Esophagus muscularis mucosa (tissue), 4 donors: ENCODE data around the gene SHROOM4. TPM values are rescaled to one million over a fixed set of nuclear protein-coding genes. Genes with fewer than 3 reads are reported as not detected.

ENCODE experiments used
- DNase-seq: peaks from one replicate; pipeline ENCODE4 v3.0.0-alpha.2; 2017; ENCODE audit errors: extremely low spot score
- H3K27ac ChIP-seq, 4 donors: fragments of 200-600 bp; sonication (generic); replicated peaks in 1 of 4; 1 replicate in 3 of 4; 2 replicates in 1 of 4; pipeline ENCODE4 v1.5.1; 2016 to 2019; ENCODE audit warnings: mild to moderate bottlenecking in 1 of 4
- H3K27me3 ChIP-seq, 4 donors: fragments of 200-600 bp; sonication (generic); one replicate each; pipeline versions ENCODE4 v1.5.1 to v1.6.0; 2016 to 2019
- H3K36me3 ChIP-seq, 4 donors: fragments of 200-600 bp; sonication (generic); one replicate each; pipeline ENCODE4 v1.5.1; 2016 to 2019
- H3K4me1 ChIP-seq, 4 donors: fragments of 200-600 bp; sonication (generic); one replicate each; pipeline ENCODE4 v1.5.1; 2016 to 2019
- H3K4me3 ChIP-seq, 4 donors: fragments of 200-600 bp; sonication (generic); 1 replicate in 2 of 4; 2 replicates in 2 of 4; pipeline ENCODE4 v1.5.1; 2016 to 2019; ENCODE audit warnings: mild to moderate bottlenecking in 4 of 4, moderate library complexity in 1 of 4
- H3K9me3 ChIP-seq, 4 donors: fragments of 200-600 bp; sonication (generic); 1 replicate in 3 of 4; 2 replicates in 1 of 4; pipeline ENCODE4 v1.5.1; 2016 to 2019
- EP300 ChIP-seq: sonication (generic); formaldehyde crosslinking; IDR thresholded peaks from one replicate; pipeline ENCODE4 v1.6.1; 2017; ENCODE audit warnings: antibody characterized with exemption
- POLR2A ChIP-seq: fragments of 450-650 bp; IDR thresholded peaks from one replicate; pipeline ENCODE4 v1.6.1; 2017; ENCODE audit warnings: antibody characterized with exemption, moderate library complexity, mild to moderate bottlenecking, low read depth
- POLR2AphosphoS5 ChIP-seq, 2 donors: sonication (generic); formaldehyde crosslinking; IDR thresholded peaks; one replicate each; pipeline ENCODE4 v1.6.1; 2017; ENCODE audit warnings: antibody characterized with exemption in 2 of 2
- WGBS: methylation state at CpG from one replicate; pipeline ENCODE4 v1.1.5; 2018; 5-methylcytosine and 5-hydroxymethylcytosine counted together
- intact Hi-C: fragments of 100-400 bp; cut with DNase I; formaldehyde crosslinking; loops from one replicate; pipeline ENCODE4 v1.15.1; 2023
- total RNA-seq, 4 donors: library from RNA; depleted of rRNA; stranded (reverse); fragments of >200 nt; gene quantifications; one replicate each; pipeline versions ENCODE4 v1.1.0 to v1.2.1, GENCODE V29; 2016
- TF ChIP-seq, protein P1 (sequence below), 3 experiments: fragments of 200-600 bp in 2 of 3; fragments of 450-650 bp in 1 of 3; sonication (generic) in 2 of 3; IDR thresholded peaks; one replicate each; pipeline ENCODE4 v1.5.1; 2017 to 2019; ENCODE audit warnings: antibody characterized with exemption in 3 of 3, mild to moderate bottlenecking in 2 of 3, moderate library complexity in 1 of 3

Gene SHROOM4, protein sequence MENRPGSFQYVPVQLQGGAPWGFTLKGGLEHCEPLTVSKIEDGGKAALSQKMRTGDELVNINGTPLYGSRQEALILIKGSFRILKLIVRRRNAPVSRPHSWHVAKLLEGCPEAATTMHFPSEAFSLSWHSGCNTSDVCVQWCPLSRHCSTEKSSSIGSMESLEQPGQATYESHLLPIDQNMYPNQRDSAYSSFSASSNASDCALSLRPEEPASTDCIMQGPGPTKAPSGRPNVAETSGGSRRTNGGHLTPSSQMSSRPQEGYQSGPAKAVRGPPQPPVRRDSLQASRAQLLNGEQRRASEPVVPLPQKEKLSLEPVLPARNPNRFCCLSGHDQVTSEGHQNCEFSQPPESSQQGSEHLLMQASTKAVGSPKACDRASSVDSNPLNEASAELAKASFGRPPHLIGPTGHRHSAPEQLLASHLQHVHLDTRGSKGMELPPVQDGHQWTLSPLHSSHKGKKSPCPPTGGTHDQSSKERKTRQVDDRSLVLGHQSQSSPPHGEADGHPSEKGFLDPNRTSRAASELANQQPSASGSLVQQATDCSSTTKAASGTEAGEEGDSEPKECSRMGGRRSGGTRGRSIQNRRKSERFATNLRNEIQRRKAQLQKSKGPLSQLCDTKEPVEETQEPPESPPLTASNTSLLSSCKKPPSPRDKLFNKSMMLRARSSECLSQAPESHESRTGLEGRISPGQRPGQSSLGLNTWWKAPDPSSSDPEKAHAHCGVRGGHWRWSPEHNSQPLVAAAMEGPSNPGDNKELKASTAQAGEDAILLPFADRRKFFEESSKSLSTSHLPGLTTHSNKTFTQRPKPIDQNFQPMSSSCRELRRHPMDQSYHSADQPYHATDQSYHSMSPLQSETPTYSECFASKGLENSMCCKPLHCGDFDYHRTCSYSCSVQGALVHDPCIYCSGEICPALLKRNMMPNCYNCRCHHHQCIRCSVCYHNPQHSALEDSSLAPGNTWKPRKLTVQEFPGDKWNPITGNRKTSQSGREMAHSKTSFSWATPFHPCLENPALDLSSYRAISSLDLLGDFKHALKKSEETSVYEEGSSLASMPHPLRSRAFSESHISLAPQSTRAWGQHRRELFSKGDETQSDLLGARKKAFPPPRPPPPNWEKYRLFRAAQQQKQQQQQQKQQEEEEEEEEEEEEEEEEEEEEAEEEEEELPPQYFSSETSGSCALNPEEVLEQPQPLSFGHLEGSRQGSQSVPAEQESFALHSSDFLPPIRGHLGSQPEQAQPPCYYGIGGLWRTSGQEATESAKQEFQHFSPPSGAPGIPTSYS (N-terminal part only)
- total RNA-seq = 10 to 100 TPM in 3 of 4 donors, 1 to 10 TPM in 1; 5.4 to 12.4 (median 11.4) TPM

DNA sequence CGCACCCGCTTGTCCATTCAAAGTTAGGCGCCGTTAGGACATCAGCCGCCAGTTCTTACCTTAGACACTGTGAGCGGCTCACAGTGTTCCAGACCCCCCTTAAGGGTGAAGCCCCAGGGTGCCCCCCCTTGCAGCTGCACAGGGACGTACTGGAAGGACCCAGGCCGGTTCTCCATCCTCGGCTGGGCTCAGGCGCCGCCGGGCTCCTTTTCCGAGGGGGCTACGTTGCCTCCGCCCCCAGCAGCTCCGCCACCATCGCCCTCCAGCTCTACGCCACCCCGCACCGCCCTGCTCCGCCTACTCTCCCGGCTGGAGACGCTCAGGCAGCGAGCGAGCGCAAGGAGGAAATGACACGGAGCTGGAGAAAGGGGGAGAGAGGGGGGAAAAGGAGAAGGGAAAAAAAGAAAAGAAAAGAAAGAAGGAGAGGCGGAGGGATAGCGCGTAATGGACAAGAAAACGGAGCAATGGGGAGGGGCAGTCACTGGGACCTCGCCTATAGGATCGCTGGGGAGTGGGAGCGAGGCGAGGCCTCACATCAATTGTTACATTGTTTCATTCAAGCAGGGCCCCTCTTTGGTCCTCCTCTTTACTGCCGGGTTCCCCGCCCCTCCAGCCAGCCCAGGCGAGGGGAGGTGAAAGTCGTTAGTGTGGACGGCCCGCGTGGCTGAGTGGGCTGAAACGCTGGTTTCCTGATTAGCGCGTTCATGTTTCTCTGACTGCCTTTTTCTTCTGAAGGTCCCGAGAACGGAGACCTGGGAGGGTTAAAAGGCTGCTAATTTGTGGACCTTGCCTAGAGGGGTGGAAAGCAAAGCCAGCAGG, at the start of gene SHROOM4:
TSS of gene SHROOM4 (minus strand) at position 352 of the 819 bp plus-strand sequence. CDS start at position 176, 176 bp downstream.
- peak within 1 kb of the TSS; percentile 63 to 76 (median 65) for H3K27ac ChIP-seq
- intact Hi-C loops = loop anchor here (10.0 kb wide), 1 partner anchor 69 kb away; no protein-coding TSS in a partner anchor
- H3K4me3 ChIP-seq = peak within 1 kb of the TSS; percentile 57 to 68 (median 58)
- peaks cover 0 to 6% (median 3%) of the 10 kb centered on the region in 4 donors for H3K4me1 ChIP-seq
- peak; percentile 20 to 59 for TF ChIP-seq POLR2AphosphoS5 (IDR thresholded peaks at IDR 0.05)
- no peak for TF ChIP-seq POLR2A
- TF ChIP-seq, protein P1, sequence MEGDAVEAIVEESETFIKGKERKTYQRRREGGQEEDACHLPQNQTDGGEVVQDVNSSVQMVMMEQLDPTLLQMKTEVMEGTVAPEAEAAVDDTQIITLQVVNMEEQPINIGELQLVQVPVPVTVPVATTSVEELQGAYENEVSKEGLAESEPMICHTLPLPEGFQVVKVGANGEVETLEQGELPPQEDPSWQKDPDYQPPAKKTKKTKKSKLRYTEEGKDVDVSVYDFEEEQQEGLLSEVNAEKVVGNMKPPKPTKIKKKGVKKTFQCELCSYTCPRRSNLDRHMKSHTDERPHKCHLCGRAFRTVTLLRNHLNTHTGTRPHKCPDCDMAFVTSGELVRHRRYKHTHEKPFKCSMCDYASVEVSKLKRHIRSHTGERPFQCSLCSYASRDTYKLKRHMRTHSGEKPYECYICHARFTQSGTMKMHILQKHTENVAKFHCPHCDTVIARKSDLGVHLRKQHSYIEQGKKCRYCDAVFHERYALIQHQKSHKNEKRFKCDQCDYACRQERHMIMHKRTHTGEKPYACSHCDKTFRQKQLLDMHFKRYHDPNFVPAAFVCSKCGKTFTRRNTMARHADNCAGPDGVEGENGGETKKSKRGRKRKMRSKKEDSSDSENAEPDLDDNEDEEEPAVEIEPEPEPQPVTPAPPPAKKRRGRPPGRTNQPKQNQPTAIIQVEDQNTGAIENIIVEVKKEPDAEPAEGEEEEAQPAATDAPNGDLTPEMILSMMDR (IDR thresholded peaks at IDR 0.05) = no peak
- TF ChIP-seq EP300 = no peak
- H3K36me3 ChIP-seq = no peaks in the 10 kb centered on the region
- WGBS = 32% methylated on average over 32 of the region's 47 CpGs
- H3K27me3 ChIP-seq = no peaks in the 10 kb centered on the region
- DNase-seq = no peak
- H3K9me3 ChIP-seq = no peaks in the 10 kb centered on the region

DNA sequence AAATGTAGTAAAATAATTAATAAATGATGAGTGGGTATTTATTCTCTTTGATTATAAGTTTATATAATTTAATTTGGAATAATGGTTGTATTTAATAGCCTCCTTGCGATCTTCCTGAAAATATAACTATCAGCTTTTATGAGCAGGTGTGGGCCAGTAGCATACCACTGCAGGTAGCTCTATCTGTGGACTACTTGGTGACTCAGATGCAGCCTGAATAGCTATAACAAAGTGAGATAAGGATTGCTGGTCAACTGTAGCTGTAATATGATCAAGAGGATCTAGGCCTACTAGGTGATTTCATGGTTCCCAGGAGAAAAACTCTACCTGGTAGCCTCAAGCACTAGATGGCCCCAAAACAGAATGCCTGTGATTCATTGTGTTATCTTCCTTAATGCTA, 49.5 kb upstream of the SHROOM4 start:
- intact Hi-C loops = no loop called here
- no peaks in the 10 kb centered on the region for H3K36me3 ChIP-seq
- no peak overlapping the region for H3K27ac ChIP-seq
- TF ChIP-seq, protein P1 (IDR thresholded peaks at IDR 0.05) = no peak
- TF ChIP-seq POLR2AphosphoS5 (IDR thresholded peaks at IDR 0.05) = no peak
- no peak for TF ChIP-seq POLR2A
- no peak for TF ChIP-seq EP300
- H3K4me1 ChIP-seq = no peaks in the 10 kb centered on the region
- H3K9me3 ChIP-seq = no peaks in the 10 kb centered on the region
- H3K4me3 ChIP-seq = no peak overlapping the region
- DNase-seq = no peak
- 97% methylated on average over 1 of the region's 1 CpG for WGBS
- H3K27me3 ChIP-seq = no peaks in the 10 kb centered on the region

DNA sequence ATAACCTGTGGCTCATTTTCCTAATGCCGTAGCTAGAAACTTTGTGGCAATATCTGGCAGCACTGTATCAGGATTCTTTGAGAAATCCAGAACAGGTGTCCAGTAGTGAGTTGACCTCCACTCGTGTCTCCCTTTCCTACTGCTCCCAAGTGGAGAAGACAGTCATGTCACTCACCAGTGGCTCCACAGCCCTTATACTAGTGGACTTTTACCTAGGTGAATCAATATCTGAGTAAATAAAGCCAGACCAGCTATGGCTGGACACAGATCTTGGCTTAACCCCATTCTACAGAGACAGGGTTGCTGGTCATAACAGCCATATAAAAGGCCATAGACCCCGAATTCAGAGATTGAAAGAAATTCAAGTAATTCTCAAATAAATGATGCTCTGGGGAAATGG, 46.5 kb upstream of the SHROOM4 start:
- no peaks in the 10 kb centered on the region for H3K27me3 ChIP-seq
- no peak overlapping the region for H3K27ac ChIP-seq
- no peak for DNase-seq
- 76% methylated on average over 3 of the region's 3 CpGs for WGBS
- no peak for TF ChIP-seq POLR2A
- TF ChIP-seq, protein P1 (IDR thresholded peaks at IDR 0.05) = no peak
- TF ChIP-seq EP300 = no peak
- no peak for TF ChIP-seq POLR2AphosphoS5 (IDR thresholded peaks at IDR 0.05)
- H3K4me3 ChIP-seq = no peak overlapping the region
- no peaks in the 10 kb centered on the region for H3K9me3 ChIP-seq
- H3K4me1 ChIP-seq = no peaks in the 10 kb centered on the region
- intact Hi-C loops = no loop called here
- no peaks in the 10 kb centered on the region for H3K36me3 ChIP-seq

DNA sequence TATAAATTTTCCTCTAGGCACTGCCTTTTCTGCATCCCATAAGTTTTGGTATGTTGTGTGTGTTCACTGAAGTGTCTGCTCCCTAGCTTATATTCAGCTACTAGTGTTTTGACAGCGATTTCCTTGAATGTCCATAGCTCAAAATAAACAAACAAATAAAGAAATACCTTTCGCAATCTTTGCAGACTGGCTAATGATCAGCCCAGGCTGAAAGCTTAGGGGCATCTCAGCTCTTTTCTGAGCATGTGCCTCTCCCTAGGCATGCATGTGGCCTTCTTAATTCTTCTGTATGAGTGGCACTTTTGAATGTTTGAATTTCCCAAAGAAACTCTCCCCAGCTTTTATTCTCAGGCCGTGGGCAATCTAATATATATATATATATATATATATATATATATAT, 44.6 kb upstream of the SHROOM4 start:
- H3K27ac ChIP-seq = no peak overlapping the region
- H3K4me3 ChIP-seq = no peak overlapping the region
- no peaks in the 10 kb centered on the region for H3K9me3 ChIP-seq
- no peaks in the 10 kb centered on the region for H3K4me1 ChIP-seq
- intact Hi-C loops = no loop called here
- H3K36me3 ChIP-seq = no peaks in the 10 kb centered on the region
- TF ChIP-seq POLR2A = no peak
- TF ChIP-seq, protein P1 (IDR thresholded peaks at IDR 0.05) = no peak
- no peak for TF ChIP-seq POLR2AphosphoS5 (IDR thresholded peaks at IDR 0.05)
- TF ChIP-seq EP300 = no peak
- H3K27me3 ChIP-seq = no peaks in the 10 kb centered on the region
- no peak for DNase-seq
- 77% methylated on average over 3 of the region's 3 CpGs for WGBS
